Neural progenitor cell (in vitro differentiated cells): Measurements from ENCODE around the gene CYP1A2. TPM values are rescaled to one million over a fixed set of nuclear protein-coding genes. Genes with fewer than 3 reads are reported as not detected.
A peak's percentile ranks its signal among the peaks of the same experiment; 100 is the strongest.
"Not testable (repeated sequence)": the region's sequence is repeated elsewhere in the genome, so short reads cannot be mapped to it uniquely, and the experiment has no call there.

ENCODE experiments used
- DNase-seq: peaks from one replicate; pipeline ENCODE4 v3.0.0-alpha.2; 2016; ENCODE audit warnings: low spot score
- H2AFZ ChIP-seq: fragments of 200-600 bp; sonication (generic); replicated peaks from 2 replicates; pipeline ENCODE4 v1.6.1; 2016; ENCODE audit warnings: antibody characterized with exemption
- H3F3A ChIP-seq: fragments of 200-600 bp; sonication (generic); 2 replicates; pipeline ENCODE4 v1.6.1; 2016; ENCODE audit warnings: antibody characterized with exemption, low read depth
- H3K27ac ChIP-seq: fragments of 200-600 bp; sonication (generic); 2 replicates; pipeline ENCODE4 v1.5.1; 2016; ENCODE audit warnings: mild to moderate bottlenecking
- H3K27me3 ChIP-seq: fragments of 200-600 bp; sonication (generic); 2 replicates; pipeline ENCODE4 v1.6.1; 2016; ENCODE audit warnings: mild to moderate bottlenecking, moderate library complexity
- H3K36me3 ChIP-seq: fragments of 200-600 bp; sonication (generic); 2 replicates; pipeline ENCODE4 v1.5.1; 2016
- H3K4me1 ChIP-seq: fragments of 200-600 bp; sonication (generic); 2 replicates; pipeline ENCODE4 v1.6.1; 2016; ENCODE audit warnings: mixed run types
- H3K4me2 ChIP-seq: fragments of 200-600 bp; sonication (generic); 2 replicates; pipeline ENCODE4 v1.6.1; 2016
- H3K4me3 ChIP-seq: fragments of 200-600 bp; sonication (generic); 2 replicates; pipeline ENCODE4 v1.5.1; 2016
- H3K79me2 ChIP-seq: fragments of 200-600 bp; sonication (generic); 2 replicates; pipeline ENCODE4 v1.6.1; 2016; ENCODE audit warnings: low read depth
- H3K9ac ChIP-seq: fragments of 200-600 bp; sonication (generic); 2 replicates; pipeline ENCODE4 v1.6.1; 2016
- H3K9me3 ChIP-seq: fragments of 200-600 bp; sonication (generic); 2 replicates; pipeline ENCODE4 v1.5.1; 2016; ENCODE audit warnings: low read depth
- H4K20me1 ChIP-seq: fragments of 200-600 bp; sonication (generic); 2 replicates; pipeline ENCODE4 v1.6.1; 2016; ENCODE audit warnings: low read depth
- H3K27ac Mint-ChIP-seq: 3 replicates; pipeline ENCODE4 v1.8.0; 2021; ENCODE audit warnings: mixed read lengths
- H3K27me3 Mint-ChIP-seq: 2 replicates; pipeline ENCODE4 v1.8.0; 2022; ENCODE audit warnings: low read depth, mild to moderate bottlenecking, inconsistent platforms, moderate library complexity, mixed read lengths; ENCODE audit not compliant: insufficient read depth
- H3K36me3 Mint-ChIP-seq: 3 replicates; pipeline ENCODE4 v1.8.0; 2021; ENCODE audit warnings: mixed read lengths
- H3K4me1 Mint-ChIP-seq: 3 replicates; pipeline ENCODE4 v1.8.0; 2021; ENCODE audit warnings: mixed read lengths
- H3K4me3 Mint-ChIP-seq: 3 replicates; pipeline ENCODE4 v1.8.0; 2021; ENCODE audit warnings: mild to moderate bottlenecking, moderate library complexity, mixed read lengths
- H3K9me3 Mint-ChIP-seq: 3 replicates; pipeline ENCODE4 v1.8.0; 2020; ENCODE audit warnings: mixed read lengths
- CTCF ChIP-seq: fragments of 200-600 bp; sonication (generic); IDR thresholded peaks from 2 replicates; pipeline ENCODE4 v1.5.1; 2017; ENCODE audit warnings: antibody characterized with exemption, mild to moderate bottlenecking
- EZH2 ChIP-seq: fragments of 200-600 bp; sonication (generic); IDR thresholded peaks from 2 replicates; pipeline ENCODE4 v1.6.1; 2017; ENCODE audit warnings: antibody characterized with exemption, mild to moderate bottlenecking, moderate library complexity
- EZH2phosphoT487 ChIP-seq: fragments of 200-600 bp; sonication (generic); IDR thresholded peaks from 2 replicates; pipeline ENCODE4 v1.6.1; 2017; ENCODE audit warnings: antibody characterized with exemption
- total RNA-seq: library from RNA; depleted of rRNA; stranded (reverse); fragments of >200 nt; gene quantifications from 2 replicates; pipeline ENCODE4 v1.2.3, GENCODE V29; 2015; ENCODE audit warnings: low replicate concordance

The CYP1A2 gene
- total RNA-seq, 1 donor from 2014 or later = not detected

GRCh38 chr15:74732846-74733245 lies 15.8 kb upstream of the CYP1A2 start:
- Mint-ChIP-seq H3K27me3 (peaks cover 23% of the 10 kb centered on the region), H3K4me1 (peaks cover 6% of the 10 kb centered on the region), H3K36me3 (no peaks in the 10 kb centered on the region), H3K27ac (no peak overlapping the region), H3K4me3 (no peak overlapping the region), H3K9me3 (peaks cover 2% of the 10 kb centered on the region)
- Histone ChIP-seq H3K9ac (no peak overlapping the region), H3K36me3 (no peaks in the 10 kb centered on the region), H3K4me2 (no peak overlapping the region), H3F3A (no peaks in the 10 kb centered on the region), H3K4me1 (no peaks in the 10 kb centered on the region), H3K9me3 (no peaks in the 10 kb centered on the region), H3K4me3 (no peak overlapping the region), H4K20me1 (no peaks in the 10 kb centered on the region), H3K79me2 (no peaks in the 10 kb centered on the region), H2AFZ (no peak overlapping the region), H3K27ac (no peak overlapping the region), H3K27me3 (peaks cover 81% of the 10 kb centered on the region)
- no peak for DNase-seq
- TF ChIP-seq CTCF = no peak
- no peak for TF ChIP-seq EZH2
- no peak for TF ChIP-seq EZH2phosphoT487

- Histone ChIP-seq H3K4me2 (no peak overlapping the region), H3K9ac (no peak overlapping the region), H3K4me1 (no peaks in the 10 kb centered on the region), H2AFZ (no peak overlapping the region), H3K79me2 (no peaks in the 10 kb centered on the region), H4K20me1 (no peaks in the 10 kb centered on the region), H3F3A (no peaks in the 10 kb centered on the region), H3K4me3 (no peak overlapping the region), H3K27ac (no peak overlapping the region), H3K27me3 (peaks cover 78% of the 10 kb centered on the region), H3K36me3 (no peaks in the 10 kb centered on the region), H3K9me3 (no peaks in the 10 kb centered on the region)
- Mint-ChIP-seq H3K27me3 (peaks cover 25% of the 10 kb centered on the region), H3K27ac (no peak overlapping the region), H3K9me3 (peaks cover 6% of the 10 kb centered on the region), H3K36me3 (no peaks in the 10 kb centered on the region), H3K4me3 (no peak overlapping the region), H3K4me1 (peaks cover 10% of the 10 kb centered on the region)
- DNase-seq = no peak
- TF ChIP-seq CTCF (no peak), EZH2 (no peak), EZH2phosphoT487 (no peak)
Measured at GRCh38 chr15:74733269-74733668, 15.4 kb upstream of the CYP1A2 start.

- no peaks in the 10 kb centered on the region for H3K9me3 ChIP-seq
- peaks cover 24% of the 10 kb centered on the region for H3K27me3 Mint-ChIP-seq
Measured at GRCh38 chr15:74735305-74735704, 13.3 kb upstream of the CYP1A2 start.

GRCh38 chr15:74738239-74738638 lies 10.4 kb upstream of the CYP1A2 start:
- not testable (repeated sequence) for H3K27ac Mint-ChIP-seq, H3K4me2 ChIP-seq, H3K9ac ChIP-seq, H3K36me3 ChIP-seq, H3K4me1 ChIP-seq, H2AFZ ChIP-seq, H4K20me1 ChIP-seq, H3K36me3 Mint-ChIP-seq, H3K4me3 ChIP-seq, H3K27ac ChIP-seq, H3F3A ChIP-seq, H3K79me2 ChIP-seq, DNase-seq, H3K4me1 Mint-ChIP-seq, H3K9me3 ChIP-seq
- Mint-ChIP-seq H3K27me3 (peaks cover 18% of the 10 kb centered on the region), H3K4me3 (peak overlapping the region; percentile 16), H3K9me3 (peaks cover 14% of the 10 kb centered on the region)
- peaks cover 74% of the 10 kb centered on the region for H3K27me3 ChIP-seq

More at GRCh38 chr15:74735305-74735704, 13.3 kb upstream of the CYP1A2 start:
- Mint-ChIP-seq H3K9me3 (peaks cover 6% of the 10 kb centered on the region), H3K4me3 (no peak overlapping the region), H3K4me1 (peaks cover 4% of the 10 kb centered on the region), H3K27ac (no peak overlapping the region), H3K36me3 (no peaks in the 10 kb centered on the region)
- Histone ChIP-seq H4K20me1 (no peaks in the 10 kb centered on the region), H3F3A (no peaks in the 10 kb centered on the region), H3K4me2 (no peak overlapping the region), H3K79me2 (no peaks in the 10 kb centered on the region), H3K4me1 (no peaks in the 10 kb centered on the region), H3K36me3 (no peaks in the 10 kb centered on the region), H3K9ac (no peak overlapping the region), H3K27me3 (peaks cover 77% of the 10 kb centered on the region), H3K27ac (no peak overlapping the region), H3K4me3 (no peak overlapping the region), H2AFZ (no peak overlapping the region)
- no peak for DNase-seq
- TF ChIP-seq CTCF = no peak
- TF ChIP-seq EZH2 = no peak
- no peak for TF ChIP-seq EZH2phosphoT487
